Pulmonary artery endothelial cell (primary cell): ENCODE results near the gene ZNF565. TPM values are rescaled to one million over a fixed set of nuclear protein-coding genes. Genes with fewer than 3 reads are reported as not detected.
"Not testable (repeated sequence)": the region's sequence is repeated elsewhere in the genome, so short reads cannot be mapped to it uniquely, and the experiment has no call there.

Source experiments
- DNase-seq: peaks from one replicate; pipeline ENCODE4 v3.0.0-alpha.2; 2011; ENCODE audit warnings: low read depth, low spot score
- total RNA-seq: library from RNA; depleted of rRNA; stranded (reverse); fragments of >200 nt; gene quantifications from 2 replicates; pipeline ENCODE4 v1.2.3, GENCODE V29; 2014

Gene ZNF565
- 3.9 and 6.6 TPM in 2 replicates for total RNA-seq

DNA sequence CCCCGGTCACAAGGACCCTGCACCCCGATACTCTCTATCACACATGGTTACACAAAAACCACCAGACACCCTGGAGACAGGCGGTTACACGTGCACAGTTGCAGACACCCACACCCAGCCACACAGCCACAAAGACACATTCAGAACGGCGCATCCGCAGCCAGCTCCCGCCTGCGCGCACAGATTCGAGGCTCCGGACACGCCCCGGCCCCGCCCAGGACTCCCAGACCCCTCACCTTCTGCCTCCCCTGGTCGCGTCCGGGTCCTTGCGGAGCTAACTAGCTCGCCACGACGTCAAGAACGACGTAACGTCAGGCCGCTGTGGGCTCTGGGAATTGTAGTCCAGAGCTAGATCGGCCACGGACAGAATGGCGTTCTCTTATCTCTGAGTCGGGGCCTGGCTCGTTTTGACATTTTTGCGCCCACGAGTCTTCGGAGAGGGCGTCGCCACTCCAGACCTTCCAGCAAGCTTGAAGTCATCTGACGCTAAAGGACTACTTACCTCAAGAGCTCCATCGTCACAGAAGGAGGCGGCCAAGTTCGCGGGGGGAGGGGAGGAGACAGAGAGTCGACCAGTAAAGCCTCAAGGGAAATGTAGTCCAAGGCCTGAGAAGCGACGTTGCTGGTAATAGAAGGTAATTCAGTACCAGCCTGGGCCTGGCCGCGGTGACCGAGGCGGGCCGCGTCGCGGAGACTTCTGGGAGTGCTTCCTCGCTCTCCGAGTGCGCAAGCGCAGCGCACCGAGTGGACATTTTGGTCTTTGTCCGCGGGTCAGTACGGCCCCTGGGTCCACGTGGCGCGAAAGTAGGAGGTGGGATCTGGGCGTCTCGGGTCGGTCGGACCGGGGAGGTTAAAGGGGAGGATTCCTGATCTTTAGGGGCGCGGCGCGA, at the start of gene ZNF565, which contains the start of gene ZNF146:
Gene ZNF565, minus strand, starts transcription at position 280 of the 890 bp plus-strand sequence. CDS start 12,680 bp downstream, outside the sequence.
Gene ZNF146, plus strand, starts transcription at position 721 of the 890 bp plus-strand sequence. CDS start 21,335 bp downstream, outside the sequence.
- peak; percentile 96 for DNase-seq

DNA sequence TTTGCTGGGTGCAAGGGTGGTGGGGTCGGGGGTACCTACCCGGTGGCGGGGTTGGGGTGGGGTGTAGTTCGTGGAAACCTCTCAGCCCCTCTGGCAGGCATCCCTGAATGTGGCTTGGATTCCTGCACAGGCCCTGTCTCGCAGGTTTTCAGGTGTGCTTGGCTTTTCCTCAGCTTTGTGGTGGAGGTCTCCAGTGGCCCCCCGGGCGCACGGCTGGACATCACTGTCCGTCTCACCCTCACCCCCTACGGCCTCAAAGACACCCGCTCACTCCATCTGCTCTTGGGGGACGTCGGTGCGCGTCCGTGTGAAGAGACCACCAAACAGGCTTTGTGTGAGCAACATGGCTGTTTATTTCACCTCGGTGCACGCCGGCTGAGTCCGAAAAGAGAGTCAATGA, 44.7 kb upstream of the ZNF565 start:
- DNase-seq = no peak

DNA sequence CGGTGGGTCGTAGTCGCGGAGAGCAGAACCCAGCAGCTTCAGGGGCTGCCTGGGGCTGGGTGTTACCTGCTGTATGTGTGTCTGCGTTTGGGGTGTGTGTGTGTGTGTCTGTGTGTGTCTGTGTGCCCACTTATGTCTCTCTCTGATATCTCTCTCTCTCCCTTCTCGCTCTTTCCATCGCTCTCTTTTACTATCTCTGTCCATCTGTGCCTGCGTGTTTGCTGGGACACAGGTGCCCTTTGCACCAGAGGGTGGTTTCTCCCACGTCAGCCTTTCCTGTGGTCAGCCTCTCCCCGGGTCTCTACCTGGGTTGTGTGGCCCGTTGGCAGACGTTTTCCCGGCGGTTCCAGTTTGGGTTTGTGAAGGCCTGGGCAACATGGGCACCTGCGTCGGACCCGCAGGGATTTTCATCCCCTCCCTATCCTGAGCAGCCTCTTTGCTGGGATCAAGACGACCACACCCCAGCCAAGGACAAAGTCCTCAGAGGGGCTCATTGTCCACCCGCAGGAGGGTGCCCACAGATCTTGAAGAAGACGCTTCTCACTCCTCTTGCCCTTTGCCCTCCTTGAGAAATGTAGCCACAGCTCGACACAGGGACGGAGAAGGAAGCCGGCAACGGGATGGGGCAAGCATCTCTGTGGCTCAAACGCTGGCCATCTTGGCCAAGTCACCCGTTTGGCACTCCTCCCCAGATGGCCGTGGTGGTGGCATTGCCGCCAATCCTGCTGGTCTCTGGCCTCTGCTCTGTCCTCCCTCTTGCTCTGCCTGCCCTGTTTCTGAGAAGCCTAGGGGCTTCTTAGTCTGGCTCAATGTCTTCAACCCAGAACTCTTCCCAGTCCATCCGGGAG, 43.8 kb upstream of the ZNF565 start:
- no peak for DNase-seq

DNA sequence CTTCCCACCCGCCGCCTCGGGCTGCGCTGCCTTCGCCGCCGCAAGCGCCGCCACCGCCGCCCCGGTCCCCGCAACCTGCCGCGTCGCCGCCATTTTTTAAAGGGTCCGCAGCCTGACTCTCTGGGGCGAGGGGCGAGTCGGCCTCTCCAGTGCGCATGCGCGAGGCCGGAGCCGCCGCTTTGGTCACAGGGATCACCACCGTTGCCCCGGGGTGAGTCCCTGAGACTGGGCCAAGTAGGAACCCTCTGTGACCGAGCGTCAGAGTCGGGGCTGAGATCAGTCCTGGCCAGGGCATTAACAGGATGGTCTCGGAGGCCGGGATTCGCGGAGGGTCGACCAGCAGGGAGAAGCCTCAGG, 43.0 kb upstream of the ZNF565 start:
- no peak for DNase-seq

DNA sequence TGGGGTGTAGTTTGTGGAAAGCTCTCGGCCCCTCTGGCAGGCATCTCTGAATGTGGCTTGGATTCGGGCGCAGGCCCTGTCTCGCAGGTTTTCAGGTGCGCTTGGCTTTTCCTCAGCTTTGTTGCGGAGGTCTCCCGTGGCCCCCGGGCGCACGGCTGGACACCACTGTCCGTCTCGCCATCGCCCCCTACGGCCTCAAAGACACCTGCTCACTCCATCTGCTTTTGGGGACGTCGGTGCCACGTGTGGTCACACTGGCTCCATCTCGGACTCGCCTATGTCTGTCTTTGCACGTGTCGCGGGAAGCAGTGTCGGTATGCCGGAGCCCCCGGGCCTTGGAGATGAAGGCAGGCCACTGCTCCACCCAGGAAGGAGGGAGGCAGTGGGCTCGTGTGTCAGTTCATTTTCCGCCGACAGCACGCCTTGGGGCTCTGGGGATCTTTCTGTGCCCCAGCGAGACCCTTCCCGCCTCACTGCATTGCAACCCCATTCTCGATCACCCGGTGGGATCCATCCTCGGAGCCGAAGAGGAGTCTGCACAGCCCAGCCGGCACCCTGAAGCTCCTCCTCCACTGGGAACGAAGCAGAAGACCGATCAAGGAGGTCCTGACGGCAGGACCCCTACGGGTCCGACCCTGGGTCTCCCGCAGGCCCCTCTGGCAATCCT, 42.5 kb upstream of the ZNF565 start:
- DNase-seq = no peak

DNA sequence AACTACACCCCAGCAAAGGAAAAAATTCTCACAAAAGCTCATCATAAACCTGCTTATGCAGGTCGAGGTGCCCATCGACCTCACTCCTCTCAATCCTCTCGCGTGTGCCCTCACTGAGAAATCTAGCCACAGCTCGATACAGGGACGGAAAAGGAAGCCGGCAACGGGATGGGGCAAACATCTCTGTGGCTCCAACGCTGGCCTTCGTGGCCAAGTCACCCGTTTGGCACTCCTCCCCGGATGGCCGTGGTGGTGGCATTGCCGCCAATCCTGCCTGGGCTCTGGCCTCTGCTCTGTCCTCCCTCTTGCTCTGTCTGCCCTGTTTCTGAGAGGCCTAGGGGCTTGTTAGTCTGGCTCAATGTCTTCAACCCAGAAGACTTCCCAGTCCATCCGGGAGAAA, 41.6 kb upstream of the ZNF565 start:
- no peak for DNase-seq

DNA sequence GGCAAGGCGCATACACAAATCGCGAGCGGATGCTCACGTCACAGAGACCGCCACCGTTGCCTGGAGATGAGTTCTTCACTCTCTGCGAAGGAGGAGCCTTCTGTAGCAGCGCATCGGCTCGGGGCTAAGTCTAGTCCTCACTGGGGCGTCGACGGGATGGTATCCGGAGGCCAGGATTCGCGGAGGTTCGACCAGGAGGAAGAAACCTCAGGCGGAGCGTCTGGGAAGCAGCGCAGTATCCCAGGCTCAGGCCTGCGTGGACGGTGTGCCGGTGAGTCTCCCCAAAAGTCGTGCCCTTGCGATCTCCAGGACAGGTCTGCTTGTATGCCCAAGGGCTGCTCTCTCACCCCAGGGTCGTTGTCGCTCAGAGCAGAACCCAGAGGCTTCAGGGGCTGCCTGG, 40.9 kb upstream of the ZNF565 start:
- DNase-seq = no peak

DNA sequence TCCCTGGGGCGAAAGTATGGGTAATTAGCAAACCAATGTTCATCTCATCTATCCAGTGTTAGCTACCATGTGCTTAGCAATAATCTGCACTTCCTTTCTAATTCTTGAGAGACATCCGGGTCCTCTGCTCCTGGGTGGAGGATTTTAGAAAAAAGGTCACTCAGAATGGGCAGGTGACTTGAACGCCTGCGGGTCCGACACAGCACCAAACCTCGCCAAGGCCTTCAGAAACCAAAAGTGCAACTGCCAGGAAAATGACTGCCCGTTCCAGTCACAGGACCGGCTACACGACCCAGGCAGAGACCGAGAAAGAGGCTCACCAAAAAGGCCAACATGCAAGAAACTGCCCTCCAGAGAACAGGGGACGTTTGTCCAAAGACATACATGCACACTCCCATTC, 40.4 kb upstream of the ZNF565 start:
- no peak for DNase-seq

DNA sequence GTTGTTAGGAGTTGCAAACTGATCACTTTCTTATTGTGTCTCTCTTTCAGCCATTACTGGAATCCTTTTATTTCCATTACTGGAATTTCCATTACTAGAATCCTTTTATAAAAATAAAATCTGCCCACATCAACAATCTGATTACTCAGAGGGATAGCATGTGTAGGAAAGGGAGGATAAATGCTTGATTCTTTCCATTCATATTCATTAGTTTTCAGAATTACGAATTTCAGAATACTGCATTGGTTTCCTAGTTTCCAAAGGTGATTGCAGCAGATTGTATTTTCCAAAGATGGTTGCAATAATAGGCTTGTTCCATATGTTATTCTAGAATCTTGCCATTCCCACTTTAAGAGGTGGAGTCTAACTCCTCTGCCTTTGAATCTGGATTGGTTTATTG, 37.6 kb upstream of the ZNF565 start:
- no peak for DNase-seq

DNA sequence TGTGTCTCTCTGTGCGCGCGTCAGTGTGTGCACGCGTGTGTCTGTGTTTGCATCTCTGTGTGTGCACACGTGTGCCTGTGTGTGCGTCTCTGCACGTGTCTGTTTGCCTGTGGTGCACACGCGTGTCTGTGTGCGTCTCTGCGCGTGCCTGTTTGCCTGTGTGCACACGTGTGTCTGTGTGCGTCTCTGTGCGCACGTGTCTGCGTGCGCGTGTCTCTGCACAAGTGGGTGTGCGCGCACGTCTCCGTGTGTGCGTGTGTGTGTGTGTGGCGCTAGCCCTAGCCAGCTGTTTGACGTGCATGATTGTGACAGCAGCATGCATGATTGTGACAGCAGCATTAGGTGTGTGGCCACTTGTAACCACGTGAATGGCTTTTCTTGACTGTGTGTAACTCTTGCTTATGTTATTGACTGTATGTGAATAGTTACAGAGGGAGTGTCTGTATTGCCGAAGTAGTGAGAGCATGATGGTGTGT, 31.6 kb upstream of the ZNF565 start:
- no peak for DNase-seq

DNA sequence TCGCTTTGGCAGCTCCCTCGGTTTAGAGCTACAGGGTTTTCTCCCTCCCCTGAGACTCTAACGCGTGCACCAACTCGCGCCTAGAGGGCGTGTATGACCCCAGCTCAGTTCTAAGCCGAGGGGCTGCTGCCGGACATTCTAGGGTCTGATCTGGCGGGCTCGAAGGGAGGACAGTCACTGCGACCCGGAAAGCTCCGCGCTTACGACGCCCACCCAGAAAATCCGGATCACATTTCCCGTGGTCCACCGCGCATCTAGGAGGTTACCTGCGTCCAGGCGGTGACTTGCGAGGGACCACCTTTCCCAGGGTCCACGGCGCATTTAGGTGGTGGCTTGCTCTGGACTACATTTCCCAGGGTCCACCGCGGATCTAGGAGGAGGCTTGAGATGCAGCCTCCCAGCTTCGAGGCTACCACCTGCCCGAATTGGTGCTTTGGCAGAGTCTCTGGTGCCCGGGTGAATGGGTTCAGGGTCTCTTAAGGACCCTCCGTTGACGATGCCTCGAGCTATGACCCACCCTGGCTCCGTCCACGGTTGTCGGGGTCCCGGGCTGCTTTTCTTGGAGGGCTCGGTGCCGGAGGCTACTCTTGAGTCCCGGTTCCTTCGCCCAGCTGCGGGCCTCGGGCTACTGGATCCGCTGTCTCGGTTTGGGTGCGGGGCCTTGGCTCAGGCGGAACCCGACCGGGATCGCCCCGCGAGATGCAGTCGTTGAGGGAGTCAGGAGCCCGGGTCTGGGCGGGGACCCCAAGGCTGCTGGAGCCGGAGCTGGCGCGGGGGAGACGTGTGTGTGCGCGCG, 30.9 kb upstream of the ZNF565 start:
- DNase-seq = no peak

DNA sequence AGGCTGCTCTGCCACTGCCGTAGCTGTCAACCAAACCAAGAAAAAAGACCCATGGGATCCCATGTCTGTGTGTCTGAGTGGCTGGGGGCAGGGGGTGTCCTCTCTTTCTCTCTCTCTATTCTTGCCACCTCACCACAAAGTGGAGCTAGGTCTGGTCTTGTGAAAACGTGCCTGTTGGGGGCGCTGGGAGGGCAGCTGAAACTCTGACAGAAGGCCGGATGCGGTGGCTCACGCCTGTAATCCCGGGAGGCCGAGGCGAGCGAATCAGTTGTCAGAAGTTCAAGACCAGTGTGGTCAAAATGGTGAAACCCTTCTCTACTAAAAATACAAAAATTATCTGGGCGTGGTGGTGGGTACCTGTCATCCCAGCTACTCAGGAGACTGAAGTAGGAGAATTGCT, 29.6 kb upstream of the ZNF565 start:
- no peak for DNase-seq

DNA sequence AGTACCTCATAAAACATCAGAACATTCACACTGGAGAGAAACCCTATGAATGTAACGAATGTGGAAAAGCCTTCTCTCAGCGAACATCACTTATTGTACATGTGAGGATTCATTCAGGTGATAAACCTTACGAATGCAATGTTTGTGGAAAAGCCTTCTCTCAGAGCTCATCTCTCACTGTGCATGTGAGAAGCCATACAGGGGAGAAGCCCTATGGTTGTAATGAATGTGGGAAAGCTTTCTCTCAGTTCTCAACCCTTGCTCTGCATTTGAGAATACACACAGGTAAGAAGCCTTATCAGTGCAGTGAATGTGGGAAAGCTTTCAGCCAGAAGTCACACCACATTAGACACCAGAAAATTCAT, 22.5 kb upstream of the ZNF565 start:
- no peak for DNase-seq

DNA sequence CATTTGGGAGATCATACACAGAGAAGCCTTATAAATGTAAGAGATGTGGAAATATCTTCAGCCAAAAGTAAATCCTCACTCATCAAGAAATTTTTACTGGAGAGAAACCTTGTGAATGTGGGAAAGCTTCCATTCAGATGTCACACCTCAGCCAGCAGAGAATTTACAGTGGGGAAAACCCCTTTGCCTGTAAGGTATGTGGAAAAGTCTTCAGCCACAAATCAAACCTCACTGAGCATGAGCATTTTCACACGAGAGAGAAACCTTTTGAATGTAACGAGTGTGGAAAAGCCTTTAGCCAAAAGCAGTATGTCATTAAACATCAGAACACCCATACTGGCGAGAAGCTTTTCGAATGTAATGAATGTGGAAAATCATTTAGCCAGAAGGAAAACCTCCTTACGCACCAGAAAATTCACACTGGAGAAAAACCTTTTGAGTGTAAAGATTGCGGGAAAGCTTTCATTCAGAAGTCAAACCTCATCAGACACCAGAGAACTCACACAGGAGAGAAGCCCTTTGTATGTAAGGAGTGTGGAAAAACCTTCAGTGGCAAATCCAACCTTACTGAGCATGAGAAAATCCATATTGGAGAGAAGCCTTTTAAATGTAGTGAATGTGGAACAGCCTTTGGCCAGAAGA, 22.0 kb upstream of the ZNF565 start:
- DNase-seq = no peak

DNA sequence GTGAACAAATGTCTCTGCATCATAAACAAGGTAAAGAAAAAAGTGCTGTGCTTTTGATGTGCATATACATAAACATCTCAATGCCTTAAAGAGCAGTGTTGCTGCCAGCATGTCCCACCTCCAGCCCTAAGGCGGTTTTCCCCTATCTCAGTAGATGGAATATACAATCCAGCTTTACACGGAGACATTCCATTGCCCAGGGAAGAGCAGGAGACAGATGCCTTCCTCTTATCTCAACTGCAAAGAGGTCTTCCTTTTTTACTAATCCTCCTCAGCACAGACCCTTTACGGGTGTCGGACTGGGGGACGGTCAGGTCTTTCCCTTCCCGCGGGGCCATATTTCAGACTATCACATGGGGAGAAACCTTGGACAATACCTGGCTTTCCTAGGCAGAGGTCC, 19.2 kb upstream of the ZNF565 start:
- DNase-seq = not testable (repeated sequence)

DNA sequence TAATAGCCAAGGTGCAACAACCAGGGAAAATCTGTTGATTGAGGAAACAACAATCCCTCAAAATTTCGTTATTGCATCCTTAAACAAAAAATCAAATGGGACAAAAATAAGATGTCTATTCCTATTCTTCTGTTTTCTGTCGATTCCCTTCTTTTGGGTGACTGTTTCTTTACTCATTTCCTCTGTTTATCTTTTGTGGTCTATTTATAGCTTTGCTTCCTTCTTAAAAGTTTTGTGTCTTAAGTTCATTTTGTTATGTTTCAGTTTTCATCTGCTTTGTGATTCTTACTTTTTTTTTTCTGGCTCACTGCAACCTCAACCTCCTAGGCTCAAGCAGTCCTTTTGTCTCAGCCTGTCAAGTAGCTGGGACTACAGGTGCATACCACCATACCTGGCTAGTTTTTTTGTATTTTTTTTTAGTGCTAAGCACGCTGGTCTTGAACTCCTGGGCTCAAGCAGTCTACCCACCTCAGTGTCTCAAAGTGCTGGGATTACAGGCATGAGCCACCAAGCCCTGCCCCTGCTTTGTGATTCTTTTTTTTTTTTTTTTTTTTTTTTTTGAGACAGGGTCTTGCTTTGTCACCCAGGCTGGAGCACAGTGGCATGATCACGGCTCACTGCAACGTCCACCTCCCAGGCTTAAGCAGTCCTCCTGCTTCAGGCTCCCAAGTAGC, 10.9 kb upstream of the ZNF565 start:
- no peak for DNase-seq

DNA sequence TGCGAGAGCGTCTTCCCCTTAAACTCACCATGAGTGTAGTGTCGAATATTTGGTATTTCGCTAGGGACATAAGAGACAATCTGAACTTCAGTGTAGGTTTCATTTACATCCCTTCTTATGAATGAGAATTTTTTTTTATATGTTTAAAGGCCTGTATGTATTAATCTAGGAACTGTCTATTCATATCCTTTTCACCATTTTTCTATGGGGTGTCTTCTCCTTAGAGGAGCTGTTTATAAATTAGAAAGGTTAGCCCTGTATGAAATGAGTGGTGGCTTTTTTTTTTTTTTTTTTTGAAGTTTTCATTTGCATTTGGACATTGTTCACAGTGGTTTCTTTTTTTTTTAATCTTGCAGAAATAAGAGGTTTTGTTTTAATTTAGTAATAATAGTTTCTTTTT, 8.0 kb upstream of the ZNF565 start:
- no peak for DNase-seq

DNA sequence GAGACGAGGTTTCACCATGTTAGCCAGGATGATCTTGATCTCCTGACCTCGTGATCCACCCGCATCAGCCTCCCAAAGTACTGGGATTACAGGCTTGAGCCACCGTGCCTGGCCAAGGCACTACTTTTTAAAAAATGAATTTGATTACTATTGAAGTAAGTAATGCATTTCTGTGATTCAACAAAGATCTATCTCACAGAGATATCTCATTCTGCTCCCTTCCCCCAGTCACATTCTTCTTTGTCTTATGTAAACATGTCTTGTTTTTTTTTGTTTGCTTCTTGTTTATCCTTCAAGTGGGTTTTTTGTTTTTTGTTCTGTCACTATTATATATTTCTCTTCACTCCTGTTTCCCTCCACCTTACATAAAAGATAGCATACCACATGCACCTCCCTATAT, 7.0 kb upstream of the ZNF565 start:
- DNase-seq = no peak

DNA sequence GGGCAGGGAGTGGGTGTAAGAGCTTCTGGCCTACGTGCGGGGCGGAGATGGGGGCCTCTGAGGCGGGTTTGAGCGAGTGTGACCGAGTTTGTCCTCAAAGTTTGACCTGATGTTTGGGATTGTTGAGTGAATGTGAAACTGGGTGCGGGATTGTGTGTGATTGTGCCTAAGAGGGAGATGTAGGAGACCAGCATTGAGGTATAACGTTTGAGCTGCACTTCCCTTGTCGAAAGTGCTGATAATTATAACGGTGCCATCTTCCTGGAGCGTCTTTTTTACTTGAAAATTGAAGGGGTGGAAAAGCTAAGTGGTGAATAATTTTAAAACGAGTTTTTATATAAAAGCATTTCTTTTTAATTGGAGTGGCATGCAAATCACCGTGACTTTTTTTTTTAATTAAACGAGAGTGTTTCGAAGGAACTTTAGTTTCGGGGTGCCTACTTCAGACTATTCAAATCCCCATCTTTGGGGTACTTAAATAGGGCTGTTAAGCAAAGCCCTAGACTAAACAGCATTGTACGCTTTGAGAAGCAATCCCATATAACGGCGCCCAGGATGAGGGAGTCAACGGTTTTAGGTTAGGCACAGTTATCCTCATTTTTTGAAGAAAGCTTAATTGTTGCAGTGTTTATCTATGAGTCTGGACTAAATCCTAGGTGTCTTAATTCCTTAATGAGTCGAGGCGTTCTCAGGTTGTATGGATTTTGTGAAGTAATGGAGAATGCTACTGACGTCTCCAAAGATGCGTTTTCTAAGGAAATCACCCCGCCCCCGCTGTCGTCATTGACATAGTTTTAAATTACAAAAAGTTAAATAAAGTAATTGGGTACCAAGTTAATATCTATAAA, 1.0 kb upstream of the ZNF565 start:
- no peak for DNase-seq
